Epithelial cell of umbilical artery (primary cell): ENCODE measurements around the gene OR52K2. TPM values are rescaled to one million over a fixed set of nuclear protein-coding genes. Genes with fewer than 3 reads are reported as not detected.

Source experiments
- total RNA-seq: library from RNA; depleted of rRNA; stranded (reverse); fragments of >200 nt; gene quantifications from 2 replicates; pipeline ENCODE4 v1.2.3, GENCODE V29; 2014

OR52K2 gene
- not detected in 2 replicates for total RNA-seq

DNA sequence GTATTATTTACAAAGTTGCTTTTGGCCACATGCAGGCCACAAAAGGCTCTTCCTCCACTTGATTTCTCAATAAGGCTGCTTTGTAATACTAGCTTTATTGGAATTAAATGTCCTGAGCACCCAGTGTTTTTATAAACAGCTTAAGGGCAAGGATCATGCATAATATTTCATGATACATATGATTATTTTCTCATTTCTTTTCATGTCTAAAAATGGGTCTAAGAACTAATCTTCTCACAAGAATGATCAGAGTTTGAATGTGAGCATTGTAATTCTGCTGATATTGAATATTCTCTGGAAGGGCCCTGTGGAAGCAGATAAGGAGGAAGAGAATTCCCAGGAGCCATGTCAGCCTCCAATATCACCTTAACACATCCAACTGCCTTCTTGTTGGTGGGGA is at the start of gene OR52K2:
TSS of gene OR52K2 (plus strand) at position 301 of the 400 bp plus-strand sequence. CDS start at position 346, 45 bp downstream.

DNA sequence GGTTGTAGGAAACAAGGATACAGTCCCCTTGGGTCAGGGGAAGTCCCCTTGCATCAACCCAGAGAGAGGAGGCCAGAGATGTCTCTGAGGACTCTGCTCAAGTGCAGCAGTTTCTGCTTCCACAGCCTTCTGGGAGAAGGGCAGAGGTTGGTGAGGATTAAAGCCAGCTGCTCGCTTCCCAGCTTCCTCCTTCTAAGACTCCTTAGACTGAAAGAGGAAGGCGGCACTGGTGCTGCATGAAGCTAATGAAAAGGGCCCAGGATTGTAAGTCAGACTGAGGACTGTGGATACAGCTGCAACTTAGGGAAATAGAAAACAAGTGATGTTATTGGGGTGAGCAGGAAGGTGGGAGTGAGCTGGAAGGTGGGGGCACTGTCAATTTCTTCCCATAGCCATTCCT is 33.4 kb downstream of the OR52K2 start, which contains the start of gene OR52K1:
TSS of gene OR52K1 (plus strand) at position 202 of the 400 bp plus-strand sequence. CDS start 6,255 bp downstream, outside the sequence.

Other genes with a start within 250 kb of the OR52K2 start
- gene OR52B4, start 80.9 kb upstream of the OR52K2 start, total RNA-seq, result not detected in 2 replicates
- gene TRIM21, start 55.6 kb upstream of the OR52K2 start, total RNA-seq, result 24.0 and 62.8 TPM in 2 replicates
- gene OR52K1, start 33.4 kb downstream of the OR52K2 start, total RNA-seq, result not detected in 2 replicates
- not detected in 2 replicates for gene OR52M1, start 95.9 kb downstream of the OR52K2 start, total RNA-seq
- not detected in 2 replicates for gene OR52I2, start 132.4 kb downstream of the OR52K2 start, total RNA-seq
- not detected in 2 replicates for gene OR52I1, start 144.7 kb downstream of the OR52K2 start, total RNA-seq
- 11.4 and 20.1 TPM in 2 replicates for gene TRIM68, start 158.9 kb downstream of the OR52K2 start, total RNA-seq
- not detected in 2 replicates for gene OR51D1, start 188.2 kb downstream of the OR52K2 start, total RNA-seq
- not detected in 2 replicates for gene OR51E1, start 194.7 kb downstream of the OR52K2 start, total RNA-seq
- not detected in 2 replicates for gene OR51E2, start 248.6 kb downstream of the OR52K2 start, total RNA-seq